AG04450 (cell line): ENCODE measurements around the gene HCST. TPM values are rescaled to one million over a fixed set of nuclear protein-coding genes. Genes with fewer than 3 reads are reported as not detected.
"Not testable (repeated sequence)": the region's sequence is repeated elsewhere in the genome, so short reads cannot be mapped to it uniquely, and the experiment has no call there.

Experiments used
- CTCF ChIA-PET: fragments of 300-600, 350-600 bp; formaldehyde crosslinking; extraction: SDS; loops from one replicate; lab custom pipeline; 2022; ENCODE audit warnings: antibody characterized with exemption, inconsistent platforms; lab: Charles Lee
- POLR2A ChIA-PET: fragments of 350-600 bp; formaldehyde crosslinking; extraction: SDS; loops from one replicate; lab custom pipeline; 2021; ENCODE audit warnings: antibody characterized with exemption, inconsistent platforms; lab: Yijun Ruan, JAX
- DNase-seq: peaks from one replicate; pipeline ENCODE4 v3.0.0-alpha.2; 2011; ENCODE audit warnings: low read depth, low spot score
- H3K27ac ChIP-seq: one replicate; pipeline ENCODE4 v1.5.1; 2012; ENCODE audit warnings: low read depth, low read length, control low read depth
- H3K27me3 ChIP-seq: one replicate; pipeline ENCODE4 v1.6.0; 2012; ENCODE audit warnings: low read length; ENCODE audit not compliant: control insufficient read depth, insufficient read depth
- H3K4me3 ChIP-seq: 2 replicates; pipeline ENCODE4 v1.5.1; 2011; ENCODE audit warnings: mild to moderate bottlenecking, low read depth, low read length, control low read depth
- H3K9me3 ChIP-seq: 2 replicates; pipeline ENCODE4 v1.5.1; 2012; ENCODE audit warnings: low read length; ENCODE audit not compliant: control insufficient read depth, insufficient read depth
- CTCF ChIP-seq: IDR thresholded peaks from 2 replicates; pipeline ENCODE4 v1.5.1; 2011; ENCODE audit warnings: low read depth, low read length, control low read depth, inconsistent platforms
- polyA plus RNA-seq: library from polyadenylated mRNA; depleted of rRNA; stranded (reverse); fragments of >200 nt; gene quantifications from 2 replicates; pipeline ENCODE4 v1.2.3, GENCODE V29; 2011

Gene HCST
- polyA plus RNA-seq, 1 experiment, result 0.31 TPM

GRCh38 chr19:35863018-35863417 is 39.3 kb upstream of the HCST start:
- no peaks in the 10 kb centered on the region; the same call in 1 of the 2 replicates for H3K9me3 ChIP-seq
- peaks cover 66% of the 10 kb centered on the region for H3K27me3 ChIP-seq
- TF ChIP-seq CTCF, result no peak
- CTCF ChIA-PET, result no interaction called here
- H3K27ac ChIP-seq, result no peak overlapping the region
- DNase-seq, result no peak
- H3K4me3 ChIP-seq, result no peak overlapping the region
- POLR2A ChIA-PET, result no interaction called here

- no peak within 1 kb of the TSS for H3K27ac ChIP-seq
- CTCF ChIA-PET, result no interaction called here
Observed at GRCh38 chr19:35868172-35868822, 34.0 kb upstream of the HCST start, which contains the start of gene APLP1. Gene APLP1, plus strand, starts transcription at chr19:35868574. Its CDS starts 63 bp downstream, at chr19:35868637.

GRCh38 chr19:35868823-35869326 is 33.5 kb upstream of the HCST start:
- CTCF ChIA-PET, result no interaction called here
- Histone ChIP-seq H3K27ac (no peak overlapping the region), H3K9me3 (no peaks in the 10 kb centered on the region; the same call in 1 of the 2 replicates), H3K27me3 (peaks cover 24% of the 10 kb centered on the region), H3K4me3 (peak overlapping the region; percentile 45)
- no peak for DNase-seq
- POLR2A ChIA-PET, result no interaction called here
- no peak for TF ChIP-seq CTCF

More at GRCh38 chr19:35868172-35868822, 34.0 kb upstream of the HCST start, which contains the start of gene APLP1:
- Histone ChIP-seq H3K9me3 (no peaks in the 10 kb centered on the region; the same call in 1 of the 2 replicates), H3K27me3 (peaks cover 24% of the 10 kb centered on the region), H3K4me3 (peak within 1 kb of the TSS; percentile 45)
- no peak for TF ChIP-seq CTCF
- POLR2A ChIA-PET, result no interaction called here
- DNase-seq, result no peak

- ChIA-PET POLR2A (interaction anchor here (0.5 to 1.5 kb wide), 2 partner anchors 10 to 185 kb away, joined by 3 to 4 read pairs; no protein-coding TSS in a partner anchor), CTCF (interaction anchor here (0.6 kb wide), 1 partner anchor 617 kb away, joined by 9 read pairs; no protein-coding TSS in a partner anchor)
- H3K9me3 ChIP-seq, result no peaks in the 10 kb centered on the region; the same call in 1 of the 2 replicates
- H3K27me3 ChIP-seq, result peaks cover 24% of the 10 kb centered on the region
- peak overlapping the region; percentile 45; the same call in 1 of the 2 replicates for H3K4me3 ChIP-seq
- TF ChIP-seq CTCF, result no peak
- H3K27ac ChIP-seq, result no peak overlapping the region
- no peak for DNase-seq
Observed at GRCh38 chr19:35869327-35870123, 32.8 kb upstream of the HCST start.

GRCh38 chr19:35870124-35870736 is 32.1 kb upstream of the HCST start:
- not testable (repeated sequence) for DNase-seq, H3K9me3 ChIP-seq, H3K4me3 ChIP-seq, H3K27ac ChIP-seq
- CTCF ChIA-PET, result interaction anchor here (0.6 kb wide), 1 partner anchor 618 kb away, joined by 9 read pairs; no protein-coding TSS in a partner anchor
- POLR2A ChIA-PET, result interaction anchor here (0.5 to 1.5 kb wide), 2 partner anchors 9 to 185 kb away, joined by 3 to 4 read pairs; no protein-coding TSS in a partner anchor
- H3K27me3 ChIP-seq, result peaks cover 24% of the 10 kb centered on the region
